Astrocyte (in vitro differentiated cells and primary cell): ENCODE data around the gene CLBA1. TPM values are rescaled to one million over a fixed set of nuclear protein-coding genes. Genes with fewer than 3 reads are reported as not detected.
A peak's percentile ranks its signal among the peaks of the same experiment; 100 is the strongest.

Experiments used
- DNase-seq: peaks from one replicate; pipeline ENCODE4 v3.0.0-alpha.2; 2010; ENCODE audit warnings: low read depth
- FAIRE-seq: peaks from 2 replicates; lab custom pipeline; 2011; peaks lifted over from hg19 to GRCh38; lab: Jason Lieb, UNC
- H2AFZ ChIP-seq: 2 replicates; pipeline ENCODE4 v1.6.0; 2012; ENCODE audit warnings: low read depth, low read length, inconsistent platforms
- H3K27ac ChIP-seq: 2 replicates; pipeline ENCODE4 v1.5.1; 2011; ENCODE audit warnings: low read depth, low read length, inconsistent platforms
- H3K27me3 ChIP-seq: 2 replicates; pipeline ENCODE4 v1.6.0; 2011; ENCODE audit warnings: low read length, inconsistent platforms; ENCODE audit not compliant: insufficient read depth
- H3K36me3 ChIP-seq: 2 replicates; pipeline ENCODE4 v1.5.1; 2011; ENCODE audit warnings: low read length, inconsistent platforms; ENCODE audit not compliant: insufficient read depth
- H3K4me1 ChIP-seq: 2 replicates; pipeline ENCODE4 v1.5.1; 2011; ENCODE audit warnings: low read length, inconsistent platforms; ENCODE audit not compliant: insufficient read depth
- H3K4me2 ChIP-seq: 2 replicates; pipeline ENCODE4 v1.6.0; 2012; ENCODE audit warnings: low read length, inconsistent platforms
- H3K4me3 ChIP-seq: 2 replicates; pipeline ENCODE4 v1.5.1; 2011; ENCODE audit warnings: low read depth, mild to moderate bottlenecking, low read length, inconsistent platforms; ENCODE audit not compliant: insufficient read depth
- H3K79me2 ChIP-seq: 2 replicates; pipeline ENCODE4 v1.6.0; 2012; ENCODE audit warnings: mild to moderate bottlenecking, low read length, inconsistent platforms; ENCODE audit not compliant: insufficient read depth
- H3K9ac ChIP-seq: 2 replicates; pipeline ENCODE4 v1.6.0; 2012; ENCODE audit warnings: mild to moderate bottlenecking, low read length, inconsistent platforms
- H3K9me3 ChIP-seq: 2 replicates; pipeline ENCODE4 v1.5.1; 2012; ENCODE audit warnings: low read depth, mild to moderate bottlenecking, low read length, inconsistent platforms; ENCODE audit not compliant: insufficient read depth
- H4K20me1 ChIP-seq: 2 replicates; pipeline ENCODE4 v1.6.0; 2012; ENCODE audit warnings: low read length, inconsistent platforms; ENCODE audit not compliant: insufficient read depth
- H3K27ac Mint-ChIP-seq: one replicate; pipeline ENCODE4 v1.8.0; 2021; ENCODE audit warnings: mild to moderate bottlenecking, mixed read lengths; ENCODE audit not compliant: unreplicated experiment
- H3K27me3 Mint-ChIP-seq: one replicate; pipeline ENCODE4 v1.8.0; 2021; ENCODE audit warnings: low read depth, mixed read lengths; ENCODE audit not compliant: unreplicated experiment
- H3K36me3 Mint-ChIP-seq: one replicate; pipeline ENCODE4 v1.8.0; 2021; ENCODE audit warnings: low read depth, mixed read lengths; ENCODE audit not compliant: unreplicated experiment
- H3K4me1 Mint-ChIP-seq: one replicate; pipeline ENCODE4 v1.8.0; 2021; ENCODE audit warnings: low read depth, mixed read lengths; ENCODE audit not compliant: unreplicated experiment
- H3K4me3 Mint-ChIP-seq: one replicate; pipeline ENCODE4 v1.8.0; 2021; ENCODE audit warnings: mild to moderate bottlenecking, moderate library complexity, mixed read lengths; ENCODE audit not compliant: unreplicated experiment
- H3K9me3 Mint-ChIP-seq: one replicate; pipeline ENCODE4 v1.8.0; 2021; ENCODE audit warnings: mild to moderate bottlenecking, mixed read lengths; ENCODE audit not compliant: unreplicated experiment
- CTCF ChIP-seq: IDR thresholded peaks from 2 replicates; pipeline ENCODE4 v1.5.1; 2011; ENCODE audit warnings: low read depth, mild to moderate bottlenecking, inconsistent platforms, low read length, moderate library complexity; ENCODE audit not compliant: insufficient read depth
- EZH2 ChIP-seq: IDR thresholded peaks from 2 replicates; pipeline ENCODE4 v1.6.1; 2012; ENCODE audit warnings: mild to moderate bottlenecking, low read length, inconsistent platforms; ENCODE audit not compliant: insufficient read depth
- total RNA-seq: library from RNA; stranded (reverse); gene quantifications from 2 replicates; pipeline ENCODE4 v1.2.1, GENCODE V29; 2021

CLBA1 gene
- total RNA-seq, 1 donor from 2014 or later: 6.3 TPM

DNA sequence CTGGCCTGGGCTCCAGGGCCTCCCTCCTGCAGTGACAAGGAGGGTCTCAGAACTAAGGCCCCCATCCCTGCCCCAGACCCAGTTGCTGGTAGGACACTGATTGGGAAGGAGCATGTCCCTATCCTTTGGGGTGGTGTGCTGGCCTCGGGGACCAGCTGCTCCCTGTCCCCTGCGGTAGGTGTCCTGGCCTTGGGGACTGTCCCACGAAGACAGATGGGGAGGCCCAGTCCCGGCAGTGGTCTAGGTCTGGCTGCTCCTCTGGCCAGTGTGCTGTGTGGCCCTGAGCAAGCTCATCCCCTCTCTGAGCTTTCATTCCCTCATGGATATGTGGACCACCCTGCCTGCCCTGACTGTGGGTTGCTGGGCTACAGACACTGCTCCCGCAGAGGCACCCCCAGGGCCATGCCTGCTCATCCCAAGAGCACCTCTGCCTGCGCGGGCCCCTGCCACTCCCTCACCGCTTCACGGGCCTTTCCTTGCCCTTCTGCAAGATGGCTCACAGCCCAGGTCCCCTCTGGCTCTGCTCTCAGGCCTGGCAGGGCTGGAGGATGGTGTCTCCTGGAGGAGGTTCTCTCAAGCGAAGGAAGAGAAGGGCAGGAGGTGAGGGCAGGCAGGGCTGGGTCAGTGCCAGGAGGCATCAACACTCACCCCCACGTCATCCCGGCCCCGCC lies 19.9 kb upstream of the CLBA1 start:
- H3K4me1 Mint-ChIP-seq: peaks cover 11% of the 10 kb centered on the region
- no peaks in the 10 kb centered on the region for H3K36me3 Mint-ChIP-seq
- no peak overlapping the region for H3K4me2 ChIP-seq
- peaks cover 36% of the 10 kb centered on the region for H4K20me1 ChIP-seq
- TF ChIP-seq CTCF (no peak), EZH2 (no peak)
- H3K4me3 Mint-ChIP-seq: no peak overlapping the region
- no peaks in the 10 kb centered on the region for H3K9me3 ChIP-seq
- FAIRE-seq (no peak), DNase-seq (no peak)
- H3K27me3 Mint-ChIP-seq: peaks cover 5% of the 10 kb centered on the region
- H3K4me3 ChIP-seq: no peak overlapping the region
- no peaks in the 10 kb centered on the region for H3K36me3 ChIP-seq
- no peaks in the 10 kb centered on the region for H3K27me3 ChIP-seq
- H3K9ac ChIP-seq: no peak overlapping the region
- no peaks in the 10 kb centered on the region for H3K9me3 Mint-ChIP-seq
- H3K27ac ChIP-seq: no peak overlapping the region
- H3K27ac Mint-ChIP-seq: no peak overlapping the region
- H3K79me2 ChIP-seq: peaks cover 7% of the 10 kb centered on the region
- no peak overlapping the region for H2AFZ ChIP-seq
- peaks cover 34% of the 10 kb centered on the region for H3K4me1 ChIP-seq

GRCh38 chr14:104966261-104966865 lies 19.2 kb upstream of the CLBA1 start:
- Histone ChIP-seq H3K9me3 (no peaks in the 10 kb centered on the region), H3K4me1 (peaks cover 39% of the 10 kb centered on the region), H3K79me2 (peaks cover 7% of the 10 kb centered on the region), H4K20me1 (peaks cover 36% of the 10 kb centered on the region), H3K9ac (no peak overlapping the region), H3K4me3 (no peak overlapping the region), H3K4me2 (no peak overlapping the region), H2AFZ (no peak overlapping the region), H3K36me3 (no peaks in the 10 kb centered on the region), H3K27ac (no peak overlapping the region), H3K27me3 (no peaks in the 10 kb centered on the region)
- FAIRE-seq (no peak), DNase-seq (no peak)
- Mint-ChIP-seq H3K36me3 (no peaks in the 10 kb centered on the region), H3K4me1 (peaks cover 11% of the 10 kb centered on the region), H3K4me3 (no peak overlapping the region), H3K9me3 (no peaks in the 10 kb centered on the region), H3K27ac (no peak overlapping the region), H3K27me3 (peaks cover 5% of the 10 kb centered on the region)
- TF ChIP-seq CTCF (no peak), EZH2 (no peak)

- no peaks in the 10 kb centered on the region for H3K9me3 ChIP-seq
- no peak for FAIRE-seq
- H3K79me2 ChIP-seq: peaks cover 7% of the 10 kb centered on the region
- peak overlapping the region; percentile 75 for H2AFZ ChIP-seq
- no peak overlapping the region for H3K4me3 Mint-ChIP-seq
- H4K20me1 ChIP-seq: peaks cover 32% of the 10 kb centered on the region
- H3K27ac ChIP-seq: no peak overlapping the region
- peaks cover 5% of the 10 kb centered on the region for H3K27me3 Mint-ChIP-seq
- H3K27me3 ChIP-seq: no peaks in the 10 kb centered on the region
- H3K4me3 ChIP-seq: no peak overlapping the region
- H3K36me3 ChIP-seq: no peaks in the 10 kb centered on the region
- TF ChIP-seq CTCF: no peak
- no peak for TF ChIP-seq EZH2
- H3K4me2 ChIP-seq: peak overlapping the region; percentile 87
- H3K9me3 Mint-ChIP-seq: no peaks in the 10 kb centered on the region
- peaks cover 45% of the 10 kb centered on the region for H3K4me1 ChIP-seq
- H3K27ac Mint-ChIP-seq: no peak overlapping the region
- no peak overlapping the region for H3K9ac ChIP-seq
- DNase-seq: no peak
- H3K4me1 Mint-ChIP-seq: peaks cover 13% of the 10 kb centered on the region
- no peaks in the 10 kb centered on the region for H3K36me3 Mint-ChIP-seq
Measured at GRCh38 chr14:104966981-104967385, 18.6 kb upstream of the CLBA1 start.
